Measurements from ENCODE around the gene TTC23. TPM values are rescaled to one million over a fixed set of nuclear protein-coding genes. Genes with fewer than 3 reads are reported as not detected.

TTC23 gene
- total and polyA plus RNA-seq, 9 of the 15 experiments (the other 6 are each of a cell fraction or from before 2014, with no cell fraction given): 0.41 to 4.5 (median 2.5) TPM

- TF ChIP-seq ZBTB40 (IDR thresholded peaks at IDR 0.05) (no peak), ZBTB40 (CRISPR knock-in tag; IDR thresholded peaks at IDR 0.05) (no peak), HIVEP1 (CRISPR knock-in tag; IDR thresholded peaks at IDR 0.05) (no peak), HDGF (IDR thresholded peaks at IDR 0.05) (no peak), KLF10 (CRISPR knock-in tag; IDR thresholded peaks at IDR 0.05) (no peak), FOSL1 (tag; conservative IDR thresholded peaks at IDR 0.05) (no peak), CHD2 (IDR thresholded peaks at IDR 0.05; ENCODE audit: low read depth, low read length) (no peak), BDP1 (IDR thresholded peaks at IDR 0.05; ENCODE audit: insufficient read depth, insufficient read length) (no peak)
Measured at GRCh38 chr15:99131441-99132023, 117.8 kb downstream of the TTC23 start (continued).

Measured in K562 (cell line).